ENCODE results near the gene BIN1.

Gene BIN1, protein sequence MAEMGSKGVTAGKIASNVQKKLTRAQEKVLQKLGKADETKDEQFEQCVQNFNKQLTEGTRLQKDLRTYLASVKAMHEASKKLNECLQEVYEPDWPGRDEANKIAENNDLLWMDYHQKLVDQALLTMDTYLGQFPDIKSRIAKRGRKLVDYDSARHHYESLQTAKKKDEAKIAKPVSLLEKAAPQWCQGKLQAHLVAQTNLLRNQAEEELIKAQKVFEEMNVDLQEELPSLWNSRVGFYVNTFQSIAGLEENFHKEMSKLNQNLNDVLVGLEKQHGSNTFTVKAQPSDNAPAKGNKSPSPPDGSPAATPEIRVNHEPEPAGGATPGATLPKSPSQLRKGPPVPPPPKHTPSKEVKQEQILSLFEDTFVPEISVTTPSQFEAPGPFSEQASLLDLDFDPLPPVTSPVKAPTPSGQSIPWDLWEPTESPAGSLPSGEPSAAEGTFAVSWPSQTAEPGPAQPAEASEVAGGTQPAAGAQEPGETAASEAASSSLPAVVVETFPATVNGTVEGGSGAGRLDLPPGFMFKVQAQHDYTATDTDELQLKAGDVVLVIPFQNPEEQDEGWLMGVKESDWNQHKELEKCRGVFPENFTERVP

GRCh38 chr2:127106991-127107621 is at the start of gene BIN1:
Gene BIN1 (minus strand): TSS chr2:127107154. CDS start chr2:127106943, 211 bp downstream.
- DNase-seq, result peak; percentile 80

DNA sequence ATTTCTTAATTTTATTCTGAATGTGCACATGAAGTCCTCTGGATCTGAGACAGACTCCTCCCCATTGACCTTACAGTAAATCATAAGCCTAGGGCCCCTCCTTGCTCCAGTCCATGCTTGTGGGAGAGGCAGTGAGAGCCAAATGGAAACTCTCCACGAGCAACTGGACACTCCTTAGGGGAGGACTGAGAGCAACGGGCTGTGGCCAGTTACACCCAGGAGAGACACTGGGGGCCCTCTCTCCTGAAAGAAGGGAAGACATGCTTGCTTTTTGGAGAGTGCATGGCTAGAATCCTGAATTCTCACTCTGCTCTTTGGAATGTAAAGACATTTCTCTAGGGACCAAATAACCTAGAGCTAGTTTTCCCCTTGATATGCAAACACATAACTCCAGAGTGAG is 49.0 kb upstream of the BIN1 start:
- no peak for DNase-seq

- DNase-seq, result no peak
These were observed 48.2 kb upstream of the BIN1 start for GRCh38 chr2:127155028-127155581.

DNA sequence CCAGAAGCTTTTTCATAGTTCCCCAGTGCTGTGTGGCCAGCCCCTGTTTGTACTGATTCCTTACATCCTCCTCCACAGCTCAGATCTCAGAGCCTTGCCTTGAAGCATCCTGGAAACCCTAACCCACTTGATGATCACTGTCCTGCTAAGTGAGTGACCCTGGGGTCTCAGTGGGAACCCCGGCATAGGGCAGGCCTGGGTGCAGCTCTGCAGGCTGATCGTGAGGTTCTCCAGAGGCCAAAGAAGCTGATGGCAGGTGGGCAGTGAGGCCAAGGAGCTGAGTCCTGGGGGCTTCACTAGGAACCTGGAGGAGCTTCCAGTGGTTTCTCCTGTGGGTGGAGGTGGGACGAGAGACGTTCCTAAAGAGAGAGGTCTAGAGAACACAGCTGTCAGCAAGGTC is 47.4 kb upstream of the BIN1 start:
- DNase-seq, result no peak

- no peak for DNase-seq
These were observed 46.8 kb upstream of the BIN1 start for GRCh38 chr2:127153691-127154158.

DNA sequence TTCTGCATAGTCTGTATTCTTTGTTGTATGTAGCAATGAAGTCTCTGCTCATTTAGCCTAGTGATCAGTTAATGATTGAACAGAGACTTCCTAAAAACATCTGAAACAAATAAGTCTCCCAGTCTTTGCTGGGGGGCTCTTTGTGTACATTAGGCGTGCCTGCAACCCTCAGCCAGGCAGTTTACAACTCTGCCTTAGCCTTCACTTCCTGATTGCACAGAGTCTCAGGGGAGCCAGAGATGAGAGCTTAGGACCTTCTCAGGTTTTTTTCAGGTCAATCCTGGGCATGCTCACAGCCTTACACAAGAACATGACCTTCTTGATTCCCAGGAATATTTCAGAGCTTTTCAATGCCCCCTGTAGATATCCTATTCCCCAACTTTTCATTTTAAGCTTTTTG is 44.0 kb upstream of the BIN1 start:
- no peak for DNase-seq

- DNase-seq, result no peak
These were observed 42.4 kb upstream of the BIN1 start for GRCh38 chr2:127149384-127149783.

- DNase-seq, result no peak
These were observed 40.0 kb upstream of the BIN1 start for GRCh38 chr2:127146820-127147502.

DNA sequence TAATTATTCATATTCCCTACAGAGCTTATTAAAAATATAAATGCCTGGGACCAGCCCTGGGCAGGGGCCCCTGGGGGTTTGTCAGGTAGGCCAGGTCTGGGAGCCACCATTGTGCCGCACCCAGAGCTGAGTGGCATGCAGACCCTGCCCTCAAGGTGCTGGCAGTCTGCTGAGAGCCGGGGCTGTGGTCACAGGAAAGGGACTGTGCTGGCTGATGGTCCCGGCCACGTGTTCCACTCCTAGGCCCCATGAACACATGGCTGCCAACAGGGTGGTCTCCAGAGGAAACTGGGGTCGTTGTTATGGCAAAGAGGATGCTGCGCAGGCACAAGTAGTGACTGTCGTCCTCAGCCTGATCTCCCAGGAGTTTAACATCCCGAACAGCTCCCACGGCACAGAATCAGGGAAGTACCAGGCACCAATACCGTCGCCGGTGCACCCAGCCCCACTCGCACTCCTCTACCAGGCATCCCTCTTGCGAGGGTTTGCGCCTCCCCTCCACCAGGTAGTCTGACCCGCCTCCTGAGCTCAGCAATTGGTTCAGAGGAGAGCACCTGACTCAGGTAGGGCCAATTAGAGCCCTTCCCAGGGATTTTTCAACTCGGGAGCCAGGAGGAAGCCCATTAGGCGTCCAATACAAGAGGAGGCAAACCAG is 39.2 kb upstream of the BIN1 start:
- DNase-seq, result no peak

DNA sequence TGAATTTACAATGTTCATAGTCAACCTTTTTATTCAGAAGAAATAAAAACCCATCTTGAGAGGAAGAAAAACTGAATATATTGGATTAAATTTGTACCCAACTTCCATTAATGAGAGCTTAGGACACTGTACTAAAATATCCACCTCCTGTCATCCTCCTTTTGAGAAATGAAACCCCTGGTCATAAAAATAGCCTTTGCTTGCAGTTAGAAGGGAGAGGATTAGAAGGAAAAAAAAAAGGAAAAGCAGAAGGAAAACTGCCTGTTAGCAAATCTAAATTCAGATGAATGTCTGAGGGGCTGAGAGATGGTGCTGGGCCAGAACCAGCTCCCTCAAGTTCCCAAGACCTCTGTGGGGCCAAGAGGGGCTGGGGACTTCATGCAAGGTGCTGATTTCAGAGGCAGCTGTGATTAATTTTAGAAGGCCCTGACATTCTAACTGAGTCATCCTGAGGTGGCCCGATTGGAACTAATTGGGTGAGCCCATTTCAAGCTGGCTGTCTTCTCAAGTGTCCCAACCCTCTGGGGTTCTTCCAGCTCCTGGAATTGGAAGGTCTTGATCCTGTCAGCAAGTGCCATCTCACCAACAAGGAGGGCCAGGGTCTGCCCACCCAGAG is 38.4 kb upstream of the BIN1 start:
- no peak for DNase-seq

- no peak for DNase-seq
These were observed 37.2 kb upstream of the BIN1 start for GRCh38 chr2:127143841-127144782.

GRCh38 chr2:127142663-127143630 is 36.0 kb upstream of the BIN1 start:
- DNase-seq, result no peak

GRCh38 chr2:127140538-127140937 is 33.6 kb upstream of the BIN1 start:
- no peak for DNase-seq

DNA sequence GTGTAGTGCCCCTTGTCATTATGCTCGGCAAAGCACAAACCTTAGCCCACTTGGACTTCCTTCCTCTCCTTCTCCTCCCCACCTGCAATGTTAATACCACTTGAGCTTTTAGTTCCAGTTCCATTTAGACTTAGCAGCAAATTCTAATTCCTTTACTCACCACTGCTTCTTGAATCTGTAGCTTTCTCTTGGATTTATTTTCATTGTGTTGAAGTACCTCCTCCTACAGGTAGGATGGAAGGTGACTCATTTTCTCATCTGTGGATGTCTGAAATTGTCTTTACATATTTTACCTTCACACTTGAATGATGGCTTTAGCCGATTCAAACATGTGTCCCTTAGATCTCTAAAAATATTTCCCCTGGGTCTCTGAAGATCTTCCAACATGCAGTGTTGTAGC is 32.8 kb upstream of the BIN1 start:
- DNase-seq, result no peak

DNA sequence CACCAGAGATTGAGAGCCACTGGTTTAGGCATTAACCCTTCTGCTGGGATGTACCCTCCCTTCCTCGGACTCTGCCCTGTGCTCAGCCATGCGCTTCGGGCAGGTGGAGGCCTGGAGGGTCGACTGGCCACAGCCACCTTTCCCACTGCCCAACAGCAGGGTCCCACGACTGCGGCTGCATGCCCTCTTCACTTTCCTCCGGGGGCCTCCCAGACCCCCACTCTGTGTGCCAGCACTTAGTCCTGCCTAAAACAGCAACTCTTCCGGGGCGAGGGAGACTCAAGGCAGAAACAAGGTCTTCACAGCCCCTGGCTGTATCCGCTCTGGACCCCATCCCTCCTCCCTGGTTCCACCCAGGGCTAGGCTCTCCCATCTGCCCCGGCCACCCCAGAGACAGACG is 31.3 kb upstream of the BIN1 start:
- no peak for DNase-seq

DNA sequence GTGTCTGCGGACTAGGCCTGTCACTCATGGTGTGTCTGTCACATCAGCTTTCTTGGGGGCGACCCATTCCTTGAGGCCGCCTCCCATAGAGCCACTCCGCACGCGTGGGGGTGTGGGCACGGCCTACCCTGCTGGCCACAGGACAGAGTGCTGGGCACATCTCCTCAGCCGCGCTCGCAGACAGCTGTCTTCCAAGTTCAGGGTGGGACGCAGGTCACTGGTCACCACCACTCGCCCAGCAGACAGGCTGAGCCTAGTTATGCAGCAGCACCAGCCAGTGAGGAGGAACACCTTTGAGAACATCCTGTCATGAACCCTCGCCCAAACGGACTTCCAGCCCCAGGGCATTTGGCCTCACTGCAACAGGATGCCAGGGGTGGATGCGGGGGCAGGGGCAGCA is 30.8 kb upstream of the BIN1 start:
- DNase-seq, result no peak

DNA sequence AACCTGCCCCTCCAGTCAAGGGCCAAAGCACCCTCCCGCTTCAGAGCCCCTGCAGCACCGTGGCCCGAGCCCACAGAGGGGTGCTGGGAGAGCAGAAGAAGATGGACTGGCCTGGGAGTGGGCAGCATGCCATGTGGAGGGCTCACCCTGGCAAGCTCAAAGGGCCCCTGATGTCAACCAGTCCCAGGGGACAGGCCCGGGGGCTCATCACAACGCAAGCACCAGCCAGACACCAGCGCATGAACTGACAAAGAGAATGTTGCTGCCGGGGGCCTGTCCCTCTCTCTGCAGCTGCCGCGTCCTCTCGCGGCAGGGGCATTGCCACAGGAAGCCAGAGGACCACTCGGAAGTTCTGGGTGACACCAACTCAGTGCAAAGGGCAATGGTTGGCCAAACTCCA is 30.3 kb upstream of the BIN1 start:
- DNase-seq, result no peak

GRCh38 chr2:127134833-127135830 is 28.2 kb upstream of the BIN1 start:
- DNase-seq, result no peak

Data from CD4-positive, alpha-beta T cell treated with Interleukin-12 subunit alpha and Interleukin-12 subunit beta, for 1 hour (primary cell).